Measurements from ENCODE around the gene MBTPS1.
"Not testable (repeated sequence)": the region's sequence is repeated elsewhere in the genome, so short reads cannot be mapped to it uniquely, and the experiment has no call there.

MBTPS1 gene

GRCh38 chr16:84136331-84137125 is 19.8 kb upstream of the MBTPS1 start:
- no peak for DNase-seq

- DNase-seq: no peak
Measured at GRCh38 chr16:84132527-84133285, 16.0 kb upstream of the MBTPS1 start.

- no peak for DNase-seq
Measured at GRCh38 chr16:84131117-84131516, 14.4 kb upstream of the MBTPS1 start.

GRCh38 chr16:84124257-84125073 is 7.7 kb upstream of the MBTPS1 start:
- no peak for DNase-seq

GRCh38 chr16:84121007-84121406 is 4.3 kb upstream of the MBTPS1 start:
- DNase-seq: no peak

- DNase-seq: no peak
Measured at GRCh38 chr16:84120023-84120422, 3.3 kb upstream of the MBTPS1 start.

- no peak for DNase-seq
Measured at GRCh38 chr16:84119368-84119767, 2.6 kb upstream of the MBTPS1 start.

- not testable (repeated sequence) for DNase-seq
Measured at GRCh38 chr16:84118315-84118714, 1.6 kb upstream of the MBTPS1 start.

GRCh38 chr16:84117494-84117843 is 727 bp upstream of the MBTPS1 start:
- DNase-seq: no peak

GRCh38 chr16:84115919-84116719 is 623 bp downstream of the MBTPS1 start:
- no peak for DNase-seq

- not testable (repeated sequence) for DNase-seq
Measured at GRCh38 chr16:84111949-84112348, 4.8 kb downstream of the MBTPS1 start.

GRCh38 chr16:84111525-84111924 is 5.2 kb downstream of the MBTPS1 start:
- no peak for DNase-seq

- DNase-seq: no peak
Measured at GRCh38 chr16:84110527-84110926, 6.2 kb downstream of the MBTPS1 start.

GRCh38 chr16:84109598-84110335 is 7.0 kb downstream of the MBTPS1 start:
- DNase-seq: no peak

- DNase-seq: no peak
Measured at GRCh38 chr16:84107921-84108320, 8.8 kb downstream of the MBTPS1 start.

- DNase-seq: no peak
Measured at GRCh38 chr16:84105948-84106740, 10.6 kb downstream of the MBTPS1 start.

GRCh38 chr16:84105301-84105815 is 11.4 kb downstream of the MBTPS1 start:
- no peak for DNase-seq

GRCh38 chr16:84104231-84104630 is 12.5 kb downstream of the MBTPS1 start:
- DNase-seq: no peak

- no peak for DNase-seq
Measured at GRCh38 chr16:84103678-84104077, 13.1 kb downstream of the MBTPS1 start.

- DNase-seq: no peak
Measured at GRCh38 chr16:84098939-84099338, 17.8 kb downstream of the MBTPS1 start.
